ENCODE results near the gene TOM1L2.
"Not testable (repeated sequence)": the region's sequence is repeated elsewhere in the genome, so short reads cannot be mapped to it uniquely, and the experiment has no call there.

The TOM1L2 gene

DNA sequence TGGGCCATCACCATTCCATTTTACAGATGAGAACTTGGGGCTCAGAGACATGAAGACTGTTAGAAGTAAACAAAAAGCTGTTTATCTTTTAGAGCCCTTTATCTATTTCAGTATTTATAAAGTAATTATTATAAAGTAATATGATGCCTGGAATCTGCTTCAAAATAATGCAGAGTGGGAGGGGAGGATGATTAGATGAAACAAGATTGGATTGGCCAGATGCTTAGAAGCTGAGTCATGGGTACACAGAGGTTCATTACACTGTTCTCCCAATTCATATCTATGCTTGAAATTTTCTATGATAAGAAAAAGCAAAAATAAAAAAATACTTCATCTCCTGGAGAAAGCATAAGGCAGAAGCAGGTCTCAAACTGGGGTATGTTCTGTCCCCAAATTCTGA is 29.4 kb downstream of the TOM1L2 start:
- no peak for DNase-seq

DNA sequence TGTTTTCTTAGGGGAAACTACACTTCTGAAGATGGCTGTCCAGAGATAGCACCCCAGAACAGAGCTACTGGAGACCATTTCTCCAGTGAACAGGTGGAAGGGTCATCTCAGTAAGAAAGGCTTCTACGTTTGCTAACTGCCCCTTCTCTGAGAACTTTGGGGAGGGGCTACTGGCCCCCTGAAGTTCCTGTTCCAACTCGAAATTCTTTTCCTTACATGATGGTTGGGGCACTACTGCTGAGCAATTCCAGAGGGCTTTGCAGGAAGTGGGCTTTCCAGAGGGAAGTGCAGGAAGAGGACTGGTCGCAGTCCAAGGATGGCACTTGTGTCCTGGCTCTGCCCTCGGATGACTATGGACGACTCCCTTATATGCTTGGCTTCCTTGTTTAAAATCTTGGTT is 31.2 kb downstream of the TOM1L2 start:
- no peak for DNase-seq

DNA sequence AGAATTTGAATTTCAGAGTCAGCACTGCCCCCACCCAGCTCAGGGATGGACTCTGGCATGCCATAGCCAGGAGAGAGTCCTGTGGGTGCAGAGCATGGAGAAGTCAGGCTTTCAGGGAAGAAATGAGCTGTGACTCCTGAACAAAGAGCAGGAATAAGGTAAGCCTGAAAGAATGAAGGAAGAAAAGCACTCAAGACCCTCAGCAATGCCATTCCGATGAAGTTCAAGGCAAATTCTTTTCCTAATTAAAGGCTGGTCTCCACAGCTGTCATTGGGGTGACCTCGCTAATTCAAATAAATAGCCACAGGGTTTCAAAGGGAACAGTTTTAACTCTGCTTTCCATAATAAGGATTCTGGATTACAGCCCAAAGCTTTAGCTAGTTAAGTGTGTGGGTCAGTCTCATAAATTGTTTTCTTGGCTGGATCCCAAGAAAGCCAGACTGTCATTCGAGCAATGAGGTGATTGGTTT is 31.7 kb downstream of the TOM1L2 start:
- no peak for DNase-seq

GRCh38 chr17:17939941-17940340 is 32.3 kb downstream of the TOM1L2 start:
- DNase-seq = not testable (repeated sequence)

DNA sequence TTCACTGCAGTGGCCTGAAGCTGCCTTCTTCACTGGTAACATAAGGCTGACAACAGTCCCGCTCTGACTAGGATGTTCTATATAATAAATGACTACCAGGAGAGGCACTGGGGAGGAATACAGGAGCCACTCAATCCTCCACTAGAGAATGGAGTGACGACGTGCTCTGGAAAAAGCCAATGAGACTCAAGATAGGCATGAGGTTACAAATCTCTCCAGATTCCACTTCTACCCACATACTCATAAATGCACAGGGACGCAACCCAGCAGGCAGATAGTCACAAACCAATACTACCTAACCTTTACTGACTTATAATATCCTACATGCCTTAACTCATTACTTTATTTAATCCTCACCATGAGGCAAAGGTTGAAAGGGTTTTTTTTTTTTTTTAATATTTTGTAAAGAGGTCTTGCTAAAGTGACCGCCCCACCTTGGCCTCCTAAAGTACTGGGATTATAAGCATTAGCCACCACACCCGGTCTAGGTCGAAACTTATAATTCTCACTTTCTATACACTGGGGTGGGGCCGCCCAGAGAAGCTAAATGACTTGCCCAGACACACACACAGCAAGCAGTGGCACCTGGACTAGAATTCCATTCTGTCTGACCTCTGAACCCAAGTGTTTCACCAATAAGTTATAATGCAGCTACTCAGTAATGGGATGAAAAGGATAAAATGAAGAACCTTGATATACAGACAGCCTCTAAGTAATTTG is 33.7 kb downstream of the TOM1L2 start:
- DNase-seq = no peak

DNA sequence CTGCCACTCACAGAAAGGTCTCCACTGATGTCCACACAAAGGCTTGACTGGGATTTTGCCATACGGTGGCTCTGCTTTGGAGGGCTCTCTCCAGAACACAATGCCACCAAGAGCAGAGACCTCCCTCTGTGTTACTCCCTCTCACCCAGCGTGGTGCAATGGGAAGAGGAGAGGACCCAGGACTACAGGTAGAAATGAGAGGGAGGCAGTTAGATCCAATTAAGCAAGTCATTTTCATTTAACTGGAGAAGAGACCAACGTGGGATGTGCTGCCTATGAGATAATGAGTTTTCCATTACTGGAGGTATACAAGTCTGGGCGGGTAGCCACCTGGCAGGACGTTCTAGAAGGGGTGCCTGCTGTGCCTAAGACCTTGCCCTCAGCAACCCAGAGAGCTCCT is 34.2 kb downstream of the TOM1L2 start:
- DNase-seq = no peak

- no peak for DNase-seq
Measured at GRCh38 chr17:17937201-17937853, 34.9 kb downstream of the TOM1L2 start.

DNA sequence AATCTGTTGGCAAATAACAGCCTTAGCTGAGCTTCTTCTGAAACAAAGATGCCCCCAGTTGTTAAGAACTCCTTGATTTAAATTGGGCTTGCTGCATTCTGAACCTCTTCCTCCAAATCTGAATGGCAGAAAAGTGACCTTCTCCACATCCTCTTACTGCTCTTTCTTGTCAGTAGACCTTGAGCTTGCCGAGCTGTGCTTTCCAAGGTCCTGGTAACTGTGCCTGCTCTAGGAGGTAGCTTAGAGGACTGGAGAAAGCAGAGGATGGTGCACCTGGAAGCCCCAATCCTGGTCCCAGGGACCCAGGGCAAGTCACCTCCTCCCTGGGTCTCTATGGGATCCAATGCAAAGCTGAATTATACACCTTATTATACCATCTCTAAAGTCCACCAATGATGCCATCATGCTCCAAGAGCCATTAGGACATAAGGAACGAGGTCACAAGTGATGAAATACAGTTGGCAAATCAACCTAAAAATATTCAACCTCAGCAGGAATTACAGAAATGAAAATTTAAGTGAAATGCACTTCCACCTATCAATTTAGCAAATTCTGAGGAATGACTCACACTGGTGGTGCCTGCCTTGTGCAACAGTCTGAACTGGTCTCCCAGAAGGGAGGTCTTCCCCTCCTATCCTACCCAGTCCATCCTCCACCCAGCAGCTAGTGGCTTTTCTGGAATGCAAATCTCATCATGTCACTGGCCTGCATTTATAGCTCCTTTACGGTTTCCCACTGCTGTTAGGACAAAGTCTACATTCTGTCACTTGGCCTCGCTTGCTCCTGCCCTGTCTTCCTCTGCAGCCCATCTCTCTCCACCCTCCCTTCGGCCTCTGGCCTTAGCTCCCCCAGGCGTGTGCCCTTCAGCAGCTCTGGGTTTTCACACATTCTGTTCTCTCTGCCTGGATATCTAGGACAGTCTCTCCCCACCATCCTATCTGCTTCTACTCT is 36.6 kb downstream of the TOM1L2 start:
- no peak for DNase-seq

DNA sequence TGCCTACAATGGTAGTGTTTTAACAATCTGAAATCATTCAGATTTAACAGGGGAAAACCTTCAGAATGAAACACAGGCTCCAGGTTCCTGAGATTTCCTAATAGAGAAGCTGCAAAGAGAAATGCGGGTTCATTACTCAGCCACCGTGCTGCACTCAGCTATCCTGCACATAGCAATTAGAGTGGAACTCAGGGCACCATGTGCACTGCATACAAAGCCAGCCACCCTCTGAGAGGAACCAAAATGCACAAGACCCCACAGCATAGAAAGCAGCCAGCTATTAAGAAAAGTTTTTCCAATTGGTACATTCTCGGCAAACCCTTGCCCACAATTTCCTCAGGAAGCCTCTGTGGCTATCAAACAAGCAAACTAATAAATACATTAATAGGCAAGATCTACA is 37.4 kb downstream of the TOM1L2 start:
- no peak for DNase-seq

GRCh38 chr17:17934214-17934613 is 38.0 kb downstream of the TOM1L2 start:
- DNase-seq = no peak

DNA sequence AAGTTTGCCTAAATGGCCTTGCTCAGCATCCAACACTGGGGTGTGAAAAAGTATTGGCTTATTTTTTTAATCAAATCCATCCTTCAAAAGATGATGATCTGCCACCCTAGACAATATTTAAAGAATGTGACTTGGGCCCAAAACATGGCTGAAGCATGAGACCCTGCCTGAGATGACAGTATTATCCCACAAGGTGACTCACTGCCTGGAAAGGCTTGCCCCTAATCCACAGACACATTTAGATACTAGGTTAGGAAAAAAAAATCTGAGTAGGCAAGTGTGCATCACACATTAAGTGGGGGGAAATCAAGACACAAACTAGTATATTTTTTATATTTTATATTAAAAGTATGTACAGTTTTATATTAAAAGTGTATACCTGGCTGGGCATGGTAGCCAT is 38.4 kb downstream of the TOM1L2 start:
- DNase-seq = no peak

- DNase-seq = no peak
Measured at GRCh38 chr17:17931159-17931558, 41.0 kb downstream of the TOM1L2 start.

DNA sequence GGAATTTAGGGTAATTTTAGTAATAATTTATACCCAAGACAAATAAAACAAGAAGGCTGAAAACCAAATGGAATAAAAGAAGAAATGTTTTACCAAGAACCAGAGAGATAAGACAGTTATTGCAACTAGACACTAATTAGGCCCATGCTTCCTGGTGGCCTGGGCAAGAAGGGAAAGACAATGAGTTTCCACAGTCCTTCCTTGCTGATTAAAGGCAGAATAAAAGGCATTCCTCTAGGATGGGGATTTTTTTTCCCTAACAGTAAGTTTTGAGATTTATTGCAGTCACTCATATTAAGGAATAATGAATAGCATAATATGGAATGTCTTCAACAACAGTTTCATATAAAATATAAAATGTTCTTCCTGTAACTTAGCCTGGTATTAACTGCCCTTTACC is 41.5 kb downstream of the TOM1L2 start:
- no peak for DNase-seq

- no peak for DNase-seq
Measured at GRCh38 chr17:17929655-17930380, 42.4 kb downstream of the TOM1L2 start.

- peak; percentile 68 for DNase-seq
Measured at GRCh38 chr17:17928398-17929287, 43.6 kb downstream of the TOM1L2 start.

DNA sequence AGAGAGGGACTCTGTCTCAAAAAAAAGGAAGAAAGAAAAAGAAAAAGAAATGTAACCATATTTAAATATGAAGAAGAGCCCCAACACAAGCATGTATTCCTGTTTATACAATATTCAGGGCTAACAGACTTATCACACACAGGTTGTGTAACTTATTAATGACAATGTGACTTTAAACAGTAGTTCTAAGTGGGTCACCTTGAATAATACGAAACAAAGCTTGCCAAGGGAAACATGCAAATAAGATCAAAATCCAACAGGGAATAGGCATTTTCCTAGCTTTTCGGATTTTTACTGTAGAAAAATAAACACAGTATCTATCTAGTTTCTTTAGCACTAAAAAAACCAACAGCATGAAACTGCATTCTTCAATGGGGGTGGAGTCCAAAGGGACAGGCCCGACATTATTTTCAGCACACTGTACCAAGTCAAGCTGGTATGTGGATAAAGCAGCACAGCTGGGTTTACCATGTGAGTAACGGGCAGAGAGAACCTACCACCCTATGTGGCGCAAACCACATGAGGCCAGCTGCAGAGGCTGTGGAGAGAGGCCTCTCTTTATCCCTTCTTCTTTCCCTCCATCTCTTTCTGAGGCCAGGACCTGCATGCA is 45.3 kb downstream of the TOM1L2 start:
- no peak for DNase-seq

DNA sequence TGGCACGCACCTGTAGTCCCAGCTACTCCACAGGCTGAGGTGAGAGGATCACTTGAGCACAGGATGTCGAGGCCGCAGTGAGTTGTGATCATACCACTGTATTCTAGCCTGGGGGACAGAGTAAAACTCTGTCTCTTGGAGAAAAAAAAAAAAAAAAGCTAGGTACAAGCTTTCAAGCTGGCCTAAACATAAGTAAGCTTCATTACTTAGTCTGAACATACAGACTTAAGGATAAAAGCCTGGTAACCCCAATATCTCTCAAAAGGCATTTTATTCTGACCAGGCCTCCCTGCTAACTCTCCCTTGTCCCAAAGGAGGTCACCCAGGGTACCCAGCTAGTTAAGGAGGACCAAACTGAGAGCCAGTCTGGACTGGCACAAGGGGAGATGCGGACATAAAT is 46.2 kb downstream of the TOM1L2 start:
- DNase-seq = no peak

- DNase-seq = no peak
Measured at GRCh38 chr17:17924857-17925250, 47.3 kb downstream of the TOM1L2 start.

- no peak for DNase-seq
Measured at GRCh38 chr17:17924131-17924856, 47.9 kb downstream of the TOM1L2 start.

DNA sequence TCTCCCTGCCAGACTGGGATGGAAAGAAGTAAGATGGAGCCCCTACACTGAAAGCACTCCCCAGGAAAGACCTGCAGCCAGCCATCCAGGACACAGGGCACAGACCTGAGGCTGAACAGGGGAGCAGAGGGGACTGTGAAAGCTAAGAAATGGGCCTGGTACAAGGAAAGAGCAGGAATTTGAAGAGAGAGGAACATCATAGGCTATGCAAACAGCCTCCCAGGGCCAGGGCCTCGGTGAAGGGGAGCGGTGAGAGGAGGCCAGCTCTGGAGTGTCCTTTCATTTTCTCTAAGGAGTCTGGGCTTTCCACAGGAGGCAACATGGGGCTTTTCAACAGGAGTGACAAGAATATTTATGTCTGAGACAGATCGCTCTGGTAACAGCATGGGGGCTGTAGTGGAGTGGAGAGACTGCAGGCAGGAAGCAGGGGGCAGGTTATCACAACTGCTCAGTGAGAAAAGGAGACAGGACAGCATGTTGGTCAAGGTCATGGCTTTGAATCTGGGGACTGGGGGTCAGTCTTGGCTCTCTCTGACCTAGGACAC is 50.1 kb downstream of the TOM1L2 start:
- DNase-seq = no peak

Measured in midbrain (tissue), 1 donor.